ENCODE measurements around the gene MYL5.

GRCh38 chr4:687971-688853, 13.9 kb downstream of the MYL5 start:
- TF ChIP-seq YY1 (IDR thresholded peaks at IDR 0.05; ENCODE audit: insufficient read depth, insufficient read length) (no peak), ZNF274 (IDR thresholded peaks at IDR 0.05; ENCODE audit: low read depth, low read length) (no peak)
